GM12892 (cell line): ENCODE measurements around the gene ARL5A.

Experiments
- POLR2A ChIP-seq: IDR thresholded peaks from 2 replicates; pipeline ENCODE4 v1.6.1; 2011; ENCODE audit warnings: low read depth, low read length, control low read depth
- POLR2AphosphoS5 ChIP-seq: IDR thresholded peaks from 2 replicates; pipeline ENCODE4 v1.6.1; 2011; ENCODE audit warnings: low read depth, low read length, control low read depth
- TAF1 ChIP-seq: IDR thresholded peaks from 2 replicates; pipeline ENCODE4 v1.6.1; 2011; ENCODE audit warnings: low read depth, mild to moderate bottlenecking, control low read depth, low read length, borderline replicate concordance

DNA sequence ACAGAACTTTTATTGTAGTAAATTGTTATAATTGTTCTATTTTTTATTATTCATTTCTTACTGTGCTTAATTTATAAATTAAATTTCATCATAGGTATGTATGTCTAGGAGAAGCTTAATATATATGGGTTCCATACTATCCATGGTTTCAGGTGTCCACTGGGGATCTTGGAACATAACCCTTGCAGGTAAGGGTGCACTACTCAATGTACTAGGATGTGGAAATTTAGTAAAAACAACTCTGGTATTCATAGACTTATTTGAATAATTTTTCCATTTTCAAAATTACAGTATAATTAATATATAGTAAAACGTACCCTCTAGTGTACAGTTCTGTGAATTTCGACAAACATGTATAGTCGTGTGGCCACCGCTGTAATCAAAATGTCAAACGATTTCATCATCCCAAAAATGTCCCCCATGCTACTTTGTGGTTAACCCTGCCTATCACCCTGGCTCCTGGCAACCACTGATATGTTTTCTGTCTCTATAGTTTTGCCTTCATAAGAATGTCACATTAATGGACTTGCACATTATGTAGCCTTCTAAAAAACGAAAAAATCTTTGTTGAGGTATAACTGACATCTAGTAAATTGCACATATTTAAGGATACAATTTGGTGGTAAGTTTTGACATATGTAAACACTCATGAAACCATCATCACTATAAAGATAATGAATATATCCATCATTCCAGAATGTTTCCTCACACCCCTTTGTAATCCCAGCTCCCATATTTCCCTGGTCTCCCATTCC is 45.7 kb downstream of the ARL5A start:
- no peak for TF ChIP-seq POLR2AphosphoS5
- TF ChIP-seq TAF1: no peak
- TF ChIP-seq POLR2A: no peak
